Activated CD8-positive, alpha-beta T cell treated with anti-CD3 and anti-CD28 coated beads, Interleukin-2, amount 10 ng/mL, durations not matched to agents 7 days and 5 days (primary cell): ENCODE measurements around the gene FOXI2. TPM values are rescaled to one million over a fixed set of nuclear protein-coding genes. Genes with fewer than 3 reads are reported as not detected.

ENCODE experiments used
- ATAC-seq: fragments of 150-1000 bp; cut with Tn5 transposase; one replicate; pipeline ENCODE4 v1.10.0; 2021; ENCODE audit warnings: moderate library complexity
- CTCF ChIA-PET: fragments of 350-600 bp; sonication (Branson Sonifier 250); formaldehyde crosslinking; loops from one replicate; lab custom pipeline; 2021; ENCODE audit warnings: antibody characterized with exemption; lab: Charles Lee
- POLR2A ChIA-PET: fragments of 350-600 bp; sonication (Branson Sonifier 250); formaldehyde crosslinking; loops from one replicate; lab custom pipeline; 2021; ENCODE audit warnings: antibody characterized with exemption; lab: Charles Lee
- DNase-seq: peaks from one replicate; pipeline ENCODE4 v3.0.0-alpha.2; 2020
- H3K27ac Mint-ChIP-seq: one replicate; pipeline ENCODE4 v1.8.0; 2021; ENCODE audit warnings: mild to moderate bottlenecking, mixed read lengths
- H3K27me3 Mint-ChIP-seq: one replicate; pipeline ENCODE4 v1.8.0; 2021; ENCODE audit warnings: low read depth, mixed read lengths
- H3K36me3 Mint-ChIP-seq: one replicate; pipeline ENCODE4 v1.8.0; 2021; ENCODE audit warnings: low read depth, mixed read lengths
- H3K4me1 Mint-ChIP-seq: one replicate; pipeline ENCODE4 v1.8.0; 2021; ENCODE audit warnings: low read depth, mixed read lengths
- H3K4me3 Mint-ChIP-seq: one replicate; pipeline ENCODE4 v1.8.0; 2021; ENCODE audit warnings: mild to moderate bottlenecking, mixed read lengths
- H3K9me3 Mint-ChIP-seq: one replicate; pipeline ENCODE4 v1.8.0; 2022; ENCODE audit warnings: mixed read lengths; ENCODE audit not compliant: insufficient read depth
- total RNA-seq, 2 experiments: library from RNA; stranded (reverse); gene quantifications; one replicate each; pipeline ENCODE4 v1.2.3, GENCODE V29; 2021

The FOXI2 gene
- total RNA-seq, 2 experiments from 2014 or later, result not detected

- Mint-ChIP-seq H3K9me3 (peaks cover 5% of the 10 kb centered on the region), H3K27ac (no peak overlapping the region), H3K27me3 (no peaks in the 10 kb centered on the region), H3K36me3 (no peaks in the 10 kb centered on the region), H3K4me3 (no peak overlapping the region), H3K4me1 (no peaks in the 10 kb centered on the region)
- ATAC-seq (no peak), DNase-seq (no peak)
- ChIA-PET CTCF (no interaction called here), POLR2A (no interaction called here)
Measured at GRCh38 chr10:127745861-127746260, 8.9 kb downstream of the FOXI2 start.

- POLR2A ChIA-PET, result no interaction called here
- H3K27ac Mint-ChIP-seq, result no peak overlapping the region
Measured at GRCh38 chr10:127755753-127756152, 18.8 kb downstream of the FOXI2 start.

GRCh38 chr10:127756264-127756663 is 19.3 kb downstream of the FOXI2 start:
- CTCF ChIA-PET, result no interaction called here
- ATAC-seq (no peak), DNase-seq (no peak)
- no peaks in the 10 kb centered on the region for H3K9me3 Mint-ChIP-seq
- peaks cover 2% of the 10 kb centered on the region for H3K27me3 Mint-ChIP-seq
- H3K27ac Mint-ChIP-seq, result no peak overlapping the region
- H3K4me3 Mint-ChIP-seq, result no peak overlapping the region
- H3K4me1 Mint-ChIP-seq, result no peaks in the 10 kb centered on the region
- no peaks in the 10 kb centered on the region for H3K36me3 Mint-ChIP-seq
- POLR2A ChIA-PET, result no interaction called here

More at GRCh38 chr10:127755753-127756152, 18.8 kb downstream of the FOXI2 start:
- no peaks in the 10 kb centered on the region for H3K36me3 Mint-ChIP-seq
- CTCF ChIA-PET, result no interaction called here
- ATAC-seq, result no peak
- H3K4me3 Mint-ChIP-seq, result no peak overlapping the region
- no peaks in the 10 kb centered on the region for H3K4me1 Mint-ChIP-seq
- H3K9me3 Mint-ChIP-seq, result no peaks in the 10 kb centered on the region
- H3K27me3 Mint-ChIP-seq, result peaks cover 2% of the 10 kb centered on the region
- DNase-seq, result no peak

- ATAC-seq, result no peak
- H3K9me3 Mint-ChIP-seq, result no peaks in the 10 kb centered on the region
- H3K27ac Mint-ChIP-seq, result no peak overlapping the region
- H3K4me3 Mint-ChIP-seq, result no peak overlapping the region
- peaks cover 6% of the 10 kb centered on the region for H3K27me3 Mint-ChIP-seq
- H3K36me3 Mint-ChIP-seq, result no peaks in the 10 kb centered on the region
- CTCF ChIA-PET, result interaction anchor here (1.4 kb wide), 1 partner anchor 255 kb away, joined by 5 read pairs; no protein-coding TSS in a partner anchor
- POLR2A ChIA-PET, result no interaction called here
- no peaks in the 10 kb centered on the region for H3K4me1 Mint-ChIP-seq
- no peak for DNase-seq
Measured at GRCh38 chr10:127757033-127757432, 20.0 kb downstream of the FOXI2 start.

GRCh38 chr10:127759276-127759675 is 22.3 kb downstream of the FOXI2 start:
- ATAC-seq, result no peak
- CTCF ChIA-PET, result interaction anchor here (1.9 kb wide), 1 partner anchor 95 kb away, joined by 6 read pairs; no protein-coding TSS in a partner anchor
- no peak overlapping the region for H3K4me3 Mint-ChIP-seq
- H3K9me3 Mint-ChIP-seq, result no peaks in the 10 kb centered on the region
- H3K4me1 Mint-ChIP-seq, result no peaks in the 10 kb centered on the region
- POLR2A ChIA-PET, result no interaction called here
- H3K27ac Mint-ChIP-seq, result no peak overlapping the region
- H3K27me3 Mint-ChIP-seq, result peaks cover 6% of the 10 kb centered on the region
- DNase-seq, result no peak
- H3K36me3 Mint-ChIP-seq, result no peaks in the 10 kb centered on the region

- POLR2A ChIA-PET, result no interaction called here
- H3K27me3 Mint-ChIP-seq, result peaks cover 4% of the 10 kb centered on the region
- no peaks in the 10 kb centered on the region for H3K36me3 Mint-ChIP-seq
- DNase-seq (no peak), ATAC-seq (no peak)
- no peak overlapping the region for H3K27ac Mint-ChIP-seq
- CTCF ChIA-PET, result no interaction called here
- no peak overlapping the region for H3K4me3 Mint-ChIP-seq
- H3K9me3 Mint-ChIP-seq, result no peaks in the 10 kb centered on the region
- H3K4me1 Mint-ChIP-seq, result no peaks in the 10 kb centered on the region
Measured at GRCh38 chr10:127762925-127763324, 25.9 kb downstream of the FOXI2 start.

GRCh38 chr10:127774766-127775559 is 38.0 kb downstream of the FOXI2 start:
- no peak overlapping the region for H3K4me3 Mint-ChIP-seq
- no peaks in the 10 kb centered on the region for H3K9me3 Mint-ChIP-seq
- ATAC-seq (no peak), DNase-seq (no peak)
- H3K36me3 Mint-ChIP-seq, result no peaks in the 10 kb centered on the region
- ChIA-PET CTCF (no interaction called here), POLR2A (no interaction called here)
- no peaks in the 10 kb centered on the region for H3K27me3 Mint-ChIP-seq
- H3K27ac Mint-ChIP-seq, result no peak overlapping the region
- no peaks in the 10 kb centered on the region for H3K4me1 Mint-ChIP-seq

- DNase-seq, result no peak
- H3K9me3 Mint-ChIP-seq, result no peaks in the 10 kb centered on the region
- no peaks in the 10 kb centered on the region for H3K36me3 Mint-ChIP-seq
- no peaks in the 10 kb centered on the region for H3K27me3 Mint-ChIP-seq
- no peak overlapping the region for H3K27ac Mint-ChIP-seq
- ChIA-PET POLR2A (no interaction called here), CTCF (no interaction called here)
- H3K4me1 Mint-ChIP-seq, result no peaks in the 10 kb centered on the region
- no peak overlapping the region for H3K4me3 Mint-ChIP-seq
- no peak for ATAC-seq
Measured at GRCh38 chr10:127776816-127777215, 39.8 kb downstream of the FOXI2 start.

- ATAC-seq (no peak), DNase-seq (no peak)
- Mint-ChIP-seq H3K27ac (no peak overlapping the region), H3K9me3 (no peaks in the 10 kb centered on the region), H3K4me3 (no peak overlapping the region), H3K36me3 (no peaks in the 10 kb centered on the region), H3K4me1 (no peaks in the 10 kb centered on the region), H3K27me3 (no peaks in the 10 kb centered on the region)
- POLR2A ChIA-PET, result no interaction called here
- CTCF ChIA-PET, result no interaction called here
Measured at GRCh38 chr10:127781412-127781811, 44.4 kb downstream of the FOXI2 start.

- H3K9me3 Mint-ChIP-seq, result no peaks in the 10 kb centered on the region
- H3K36me3 Mint-ChIP-seq, result no peaks in the 10 kb centered on the region
- no peak for ATAC-seq
- no peak overlapping the region for H3K4me3 Mint-ChIP-seq
- ChIA-PET CTCF (no interaction called here), POLR2A (no interaction called here)
- DNase-seq, result no peak
- no peak overlapping the region for H3K27ac Mint-ChIP-seq
- peaks cover 10% of the 10 kb centered on the region for H3K27me3 Mint-ChIP-seq
- H3K4me1 Mint-ChIP-seq, result no peaks in the 10 kb centered on the region
Measured at GRCh38 chr10:127787873-127788272, 50.9 kb downstream of the FOXI2 start.

- no peaks in the 10 kb centered on the region for H3K4me1 Mint-ChIP-seq
- H3K27ac Mint-ChIP-seq, result no peak overlapping the region
- no peak for ATAC-seq
- no peaks in the 10 kb centered on the region for H3K36me3 Mint-ChIP-seq
- ChIA-PET POLR2A (no interaction called here), CTCF (no interaction called here)
- no peak overlapping the region for H3K4me3 Mint-ChIP-seq
- no peak for DNase-seq
- peaks cover 10% of the 10 kb centered on the region for H3K27me3 Mint-ChIP-seq
- no peaks in the 10 kb centered on the region for H3K9me3 Mint-ChIP-seq
Measured at GRCh38 chr10:127790066-127790624, 53.2 kb downstream of the FOXI2 start.
